ENCODE results near the gene DISC1. TPM values are rescaled to one million over a fixed set of nuclear protein-coding genes. Genes with fewer than 3 reads are reported as not detected.

DISC1 gene
- total RNA-seq, 1 donor from 2014 or later: 3.5 TPM

GRCh38 chr1:231839999-231840398 lies 213.4 kb downstream of the DISC1 start:
- DNase-seq: no peak
- Histone ChIP-seq H3K36me3 (no peaks in the 10 kb centered on the region), H3K4me1 (peaks cover 63% of the 10 kb centered on the region), H3K4me3 (no peak overlapping the region), H3K27ac (replicated peaks) (no peak overlapping the region), H3K9me3 (replicated peaks) (no peaks in the 10 kb centered on the region), H3K27me3 (ENCODE audit: low read depth) (no peaks in the 10 kb centered on the region)
- TF ChIP-seq, protein P1, sequence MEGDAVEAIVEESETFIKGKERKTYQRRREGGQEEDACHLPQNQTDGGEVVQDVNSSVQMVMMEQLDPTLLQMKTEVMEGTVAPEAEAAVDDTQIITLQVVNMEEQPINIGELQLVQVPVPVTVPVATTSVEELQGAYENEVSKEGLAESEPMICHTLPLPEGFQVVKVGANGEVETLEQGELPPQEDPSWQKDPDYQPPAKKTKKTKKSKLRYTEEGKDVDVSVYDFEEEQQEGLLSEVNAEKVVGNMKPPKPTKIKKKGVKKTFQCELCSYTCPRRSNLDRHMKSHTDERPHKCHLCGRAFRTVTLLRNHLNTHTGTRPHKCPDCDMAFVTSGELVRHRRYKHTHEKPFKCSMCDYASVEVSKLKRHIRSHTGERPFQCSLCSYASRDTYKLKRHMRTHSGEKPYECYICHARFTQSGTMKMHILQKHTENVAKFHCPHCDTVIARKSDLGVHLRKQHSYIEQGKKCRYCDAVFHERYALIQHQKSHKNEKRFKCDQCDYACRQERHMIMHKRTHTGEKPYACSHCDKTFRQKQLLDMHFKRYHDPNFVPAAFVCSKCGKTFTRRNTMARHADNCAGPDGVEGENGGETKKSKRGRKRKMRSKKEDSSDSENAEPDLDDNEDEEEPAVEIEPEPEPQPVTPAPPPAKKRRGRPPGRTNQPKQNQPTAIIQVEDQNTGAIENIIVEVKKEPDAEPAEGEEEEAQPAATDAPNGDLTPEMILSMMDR (IDR thresholded peaks at IDR 0.05; ENCODE audit: borderline replicate concordance): no peak
- intact Hi-C loops (cut with micrococcal nuclease): no loop called here

- Histone ChIP-seq H3K4me1 (peaks cover 74% of the 10 kb centered on the region), H3K9me3 (replicated peaks) (no peaks in the 10 kb centered on the region), H3K4me3 (no peak overlapping the region), H3K36me3 (no peaks in the 10 kb centered on the region), H3K27me3 (ENCODE audit: low read depth) (no peaks in the 10 kb centered on the region), H3K27ac (replicated peaks) (no peak overlapping the region)
- no peak for DNase-seq
- TF ChIP-seq, protein P1 (IDR thresholded peaks at IDR 0.05; ENCODE audit: borderline replicate concordance): no peak
- intact Hi-C loops (cut with micrococcal nuclease): no loop called here
Measured at GRCh38 chr1:231841616-231842344, 215.2 kb downstream of the DISC1 start.

DNA sequence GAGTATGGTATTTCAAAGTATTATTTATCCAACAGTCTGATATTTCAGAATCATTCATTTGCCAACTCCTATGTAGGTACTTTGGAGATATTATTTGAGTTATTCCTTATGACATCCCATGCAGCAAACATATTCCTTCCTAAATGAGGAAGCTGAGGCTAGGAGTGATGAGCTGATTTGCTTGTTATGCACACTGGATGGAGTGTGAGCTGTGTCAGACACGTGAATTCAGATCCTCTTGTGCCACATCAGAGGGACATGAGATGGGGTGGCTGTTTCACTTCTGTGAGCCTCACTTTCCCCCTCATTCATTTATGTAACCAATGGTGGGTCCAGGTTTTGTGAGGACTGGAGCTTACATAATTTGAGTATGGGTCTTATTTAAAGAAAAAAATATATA lies 215.9 kb downstream of the DISC1 start:
- no peaks in the 10 kb centered on the region for H3K36me3 ChIP-seq
- no peak overlapping the region for H3K4me3 ChIP-seq
- TF ChIP-seq, protein P1 (IDR thresholded peaks at IDR 0.05; ENCODE audit: borderline replicate concordance): no peak
- H3K4me1 ChIP-seq: peaks cover 70% of the 10 kb centered on the region
- no peak for DNase-seq
- no peak overlapping the region for H3K27ac ChIP-seq (replicated peaks)
- H3K9me3 ChIP-seq (replicated peaks): no peaks in the 10 kb centered on the region
- H3K27me3 ChIP-seq (ENCODE audit: low read depth): no peaks in the 10 kb centered on the region
- intact Hi-C loops (cut with micrococcal nuclease): no loop called here

DNA sequence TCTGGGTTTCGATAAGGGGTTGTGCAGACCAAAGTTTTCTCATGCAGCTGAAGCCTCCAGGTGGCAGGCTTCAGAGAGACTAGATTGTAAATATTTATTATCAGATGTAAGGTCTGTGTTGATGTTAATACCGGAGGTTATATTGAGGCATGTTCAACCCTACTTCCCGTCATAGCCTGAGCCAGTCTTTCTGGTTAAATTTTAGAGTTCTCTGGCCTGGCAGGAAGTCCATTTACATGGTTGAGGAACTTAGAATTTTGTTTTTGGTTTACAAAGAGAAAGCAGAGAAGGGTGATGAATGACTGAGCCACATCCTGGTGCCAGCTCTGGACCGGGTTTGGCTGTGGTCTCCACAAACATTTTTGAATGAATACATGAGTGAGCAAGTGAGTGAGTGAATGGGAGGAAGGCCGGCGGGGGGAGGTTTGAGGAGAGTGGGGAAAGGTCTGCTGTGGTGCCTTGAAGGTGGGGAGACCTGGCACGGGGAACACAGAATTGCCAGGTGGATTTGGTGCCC lies 218.5 kb downstream of the DISC1 start:
- Histone ChIP-seq H3K4me3 (peak overlapping the region; percentile 63), H3K9me3 (replicated peaks) (no peaks in the 10 kb centered on the region), H3K27me3 (ENCODE audit: low read depth) (no peaks in the 10 kb centered on the region), H3K27ac (replicated peaks) (peak overlapping the region; percentile 70), H3K36me3 (no peaks in the 10 kb centered on the region), H3K4me1 (peaks cover 71% of the 10 kb centered on the region)
- TF ChIP-seq, protein P1 (IDR thresholded peaks at IDR 0.05; ENCODE audit: borderline replicate concordance): no peak
- DNase-seq: no peak
- intact Hi-C loops (cut with micrococcal nuclease): no loop called here

- H3K27ac ChIP-seq (replicated peaks): peak overlapping the region; percentile 70
- TF ChIP-seq, protein P1 (IDR thresholded peaks at IDR 0.05; ENCODE audit: borderline replicate concordance): no peak
- H3K27me3 ChIP-seq (ENCODE audit: low read depth): no peaks in the 10 kb centered on the region
- H3K9me3 ChIP-seq (replicated peaks): no peaks in the 10 kb centered on the region
- peak overlapping the region; percentile 63 for H3K4me3 ChIP-seq
- intact Hi-C loops (cut with micrococcal nuclease): no loop called here
- peaks cover 64% of the 10 kb centered on the region for H3K4me1 ChIP-seq
- H3K36me3 ChIP-seq: no peaks in the 10 kb centered on the region
- peak; percentile 25 for DNase-seq
Measured at GRCh38 chr1:231847612-231848397, 221.2 kb downstream of the DISC1 start.
